Activated CD8-positive, alpha-beta memory T cell treated with anti-CD3 and anti-CD28 coated beads, Interleukin-2, amount 50 U/mL, for 1 hour (primary cell): ENCODE measurements around the gene EIF3I.

Source experiments
- DNase-seq: peaks from one replicate; pipeline ENCODE4 v3.0.0-alpha.2; 2020; ENCODE audit errors: extremely low read depth

The EIF3I gene

DNA sequence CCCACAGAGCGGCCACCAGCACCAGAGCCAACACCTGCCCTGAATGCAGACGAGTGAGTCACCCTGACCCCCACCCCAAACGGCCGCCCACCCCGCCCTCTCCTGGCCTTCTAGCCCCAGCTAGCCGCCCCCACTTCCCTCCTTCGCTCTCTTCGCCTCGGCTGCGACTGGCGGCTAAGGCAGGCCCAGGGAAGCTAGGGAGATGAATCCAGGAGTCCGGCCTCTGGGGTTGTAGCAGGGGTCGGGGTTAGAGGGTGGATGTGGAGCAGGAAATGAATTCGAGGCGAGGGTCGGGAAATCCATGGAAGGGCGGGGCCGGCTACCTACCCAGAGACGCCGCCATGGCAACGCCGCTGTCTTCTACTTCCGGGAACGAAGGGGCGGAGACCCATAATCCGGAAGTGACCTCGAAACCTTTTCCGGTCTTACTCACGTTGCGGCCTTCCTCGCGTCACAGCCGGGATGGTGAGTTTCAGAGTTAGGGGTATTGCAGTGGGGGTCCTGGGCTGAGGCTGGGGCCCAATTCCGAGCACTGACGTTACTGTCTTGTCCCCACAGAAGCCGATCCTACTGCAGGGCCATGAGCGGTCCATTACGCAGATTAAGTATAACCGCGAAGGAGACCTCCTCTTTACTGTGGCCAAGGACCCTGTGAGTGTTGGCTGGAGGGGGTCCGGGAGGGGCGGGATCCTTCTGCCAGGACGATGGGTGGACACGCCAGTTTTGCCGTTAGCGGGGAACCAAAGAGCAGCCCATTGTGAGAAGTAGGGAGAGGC lies at the start of gene EIF3I, which contains the start of gene TMEM234:
Gene EIF3I (plus strand): TSS at position 428 of the 776 bp plus-strand sequence. CDS start 35 bp downstream, at position 463.
Gene TMEM234 (minus strand): TSS at position 374 of the 776 bp plus-strand sequence. CDS start 31 bp downstream, at position 343.
- peak; percentile 84 for DNase-seq

DNA sequence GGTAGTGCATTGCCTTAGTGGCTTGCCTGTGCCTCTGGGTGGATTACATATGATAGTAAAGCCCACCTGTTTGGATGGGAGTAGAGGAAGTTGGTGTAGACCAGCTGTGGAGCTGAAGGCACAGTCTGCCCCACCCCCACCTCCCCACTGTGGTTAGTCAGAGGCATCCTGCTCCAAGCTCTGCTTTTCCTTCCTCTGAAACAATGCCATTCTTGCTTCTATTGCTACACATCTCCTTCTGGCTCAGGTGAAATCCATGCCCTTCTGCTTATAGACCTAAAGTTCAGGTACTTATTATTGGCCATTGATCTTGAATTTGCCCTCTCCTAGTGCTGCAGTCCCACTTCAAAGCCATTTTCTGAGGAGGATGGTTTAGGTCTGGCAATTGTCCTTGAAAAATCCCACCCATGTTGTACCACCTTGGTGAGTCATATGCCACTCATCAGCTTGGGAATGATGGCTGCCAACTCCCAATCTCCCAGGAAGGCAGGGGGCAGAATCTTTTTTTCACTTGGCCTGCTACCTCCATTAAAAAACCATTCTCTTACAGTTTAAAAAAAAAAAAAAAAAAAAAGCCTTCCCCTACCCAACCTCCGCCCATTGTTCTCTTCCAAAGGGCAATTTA lies 49.5 kb upstream of the EIF3I start:
- DNase-seq: no peak

DNA sequence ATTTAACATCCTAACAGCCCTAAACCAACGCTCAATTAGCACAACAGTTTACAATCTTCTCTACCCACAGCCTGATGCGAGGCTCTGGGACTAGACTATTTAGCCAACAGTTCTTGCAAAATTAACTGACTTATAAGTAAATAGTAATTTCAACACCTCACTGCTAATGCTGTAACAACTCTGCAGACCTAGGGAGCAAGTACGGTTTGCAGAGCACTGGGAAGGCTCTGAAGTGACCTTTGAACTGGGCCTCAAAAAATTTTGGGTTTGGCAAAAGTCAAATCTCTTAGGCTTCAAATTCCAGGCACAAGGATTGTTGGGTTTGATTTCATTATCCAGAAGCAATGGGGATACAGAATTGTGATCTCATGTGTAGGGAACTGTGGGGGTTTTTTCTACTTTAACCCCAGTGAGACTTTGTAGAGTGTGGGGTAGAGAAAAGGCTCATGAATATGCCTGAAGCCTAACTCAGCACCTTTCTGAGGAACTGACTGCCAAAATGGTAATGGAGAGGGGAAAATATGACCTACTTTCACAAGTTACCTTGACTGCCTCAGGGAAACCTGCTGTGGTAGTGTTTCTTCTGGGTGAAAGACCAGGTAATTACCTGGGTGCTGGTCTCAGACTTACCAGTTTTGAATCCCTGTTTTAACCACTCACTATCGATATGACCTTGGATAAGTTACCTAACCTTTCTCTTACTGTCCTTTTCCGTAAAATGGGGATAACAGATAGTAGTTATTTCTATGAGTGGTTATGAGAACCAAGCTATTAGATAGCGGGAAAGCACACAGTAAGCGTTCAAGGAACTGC lies 43.6 kb upstream of the EIF3I start:
- DNase-seq: no peak

DNA sequence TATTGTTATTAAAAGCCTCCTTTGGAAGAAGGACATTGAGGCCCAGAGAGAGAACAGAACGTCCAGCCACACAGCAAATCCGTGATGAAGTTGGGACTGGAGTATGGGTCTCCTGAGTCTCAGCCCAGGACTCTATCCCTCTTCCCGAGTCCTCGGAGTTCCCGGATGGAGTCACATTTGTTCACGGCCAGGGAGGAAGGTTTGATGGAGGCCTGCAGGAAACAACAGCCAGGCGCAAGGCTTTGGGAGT lies 43.1 kb upstream of the EIF3I start:
- DNase-seq: no peak

DNA sequence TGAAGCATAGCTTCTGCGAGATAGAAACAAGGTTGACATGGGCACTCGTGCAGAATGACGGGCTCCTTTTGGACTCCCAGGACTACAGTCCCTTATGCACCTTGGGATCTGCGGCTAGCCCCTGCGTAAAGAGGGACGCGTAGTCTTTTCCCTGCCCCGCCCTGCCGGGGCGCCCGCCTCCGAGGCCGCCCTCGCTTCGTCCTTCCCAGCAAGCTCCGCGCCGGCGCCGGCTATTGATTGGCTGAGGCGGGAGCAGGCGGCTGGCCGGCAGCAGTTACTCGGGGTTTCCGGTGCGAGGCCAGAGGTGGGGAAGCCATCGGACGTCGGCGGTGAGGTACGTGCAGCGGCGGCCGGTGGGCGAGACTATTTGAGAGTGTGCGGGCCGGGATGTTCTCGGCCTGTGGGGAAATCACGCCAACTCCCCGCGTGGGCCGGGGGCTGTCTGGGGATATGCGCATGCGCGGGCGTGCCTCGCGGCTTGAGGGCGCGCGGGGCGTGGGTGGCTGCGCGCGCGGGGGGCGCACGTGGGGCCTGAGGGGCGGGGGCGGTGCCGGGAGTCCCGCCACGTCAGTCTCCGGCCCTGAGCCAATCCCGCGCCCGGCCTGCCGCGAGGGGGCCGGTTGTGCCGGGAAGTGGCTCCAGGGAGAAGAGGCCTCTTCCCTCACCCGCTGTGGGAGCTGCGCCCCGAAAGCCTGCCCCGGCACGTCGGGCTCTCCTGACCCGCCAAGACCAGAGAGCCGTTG lies 42.6 kb upstream of the EIF3I start, which contains the start of gene TXLNA:
Gene TXLNA (plus strand): TSS at position 233 of the 743 bp plus-strand sequence. CDS start 671 bp downstream, outside the sequence.
- peak; percentile 63 for DNase-seq

DNA sequence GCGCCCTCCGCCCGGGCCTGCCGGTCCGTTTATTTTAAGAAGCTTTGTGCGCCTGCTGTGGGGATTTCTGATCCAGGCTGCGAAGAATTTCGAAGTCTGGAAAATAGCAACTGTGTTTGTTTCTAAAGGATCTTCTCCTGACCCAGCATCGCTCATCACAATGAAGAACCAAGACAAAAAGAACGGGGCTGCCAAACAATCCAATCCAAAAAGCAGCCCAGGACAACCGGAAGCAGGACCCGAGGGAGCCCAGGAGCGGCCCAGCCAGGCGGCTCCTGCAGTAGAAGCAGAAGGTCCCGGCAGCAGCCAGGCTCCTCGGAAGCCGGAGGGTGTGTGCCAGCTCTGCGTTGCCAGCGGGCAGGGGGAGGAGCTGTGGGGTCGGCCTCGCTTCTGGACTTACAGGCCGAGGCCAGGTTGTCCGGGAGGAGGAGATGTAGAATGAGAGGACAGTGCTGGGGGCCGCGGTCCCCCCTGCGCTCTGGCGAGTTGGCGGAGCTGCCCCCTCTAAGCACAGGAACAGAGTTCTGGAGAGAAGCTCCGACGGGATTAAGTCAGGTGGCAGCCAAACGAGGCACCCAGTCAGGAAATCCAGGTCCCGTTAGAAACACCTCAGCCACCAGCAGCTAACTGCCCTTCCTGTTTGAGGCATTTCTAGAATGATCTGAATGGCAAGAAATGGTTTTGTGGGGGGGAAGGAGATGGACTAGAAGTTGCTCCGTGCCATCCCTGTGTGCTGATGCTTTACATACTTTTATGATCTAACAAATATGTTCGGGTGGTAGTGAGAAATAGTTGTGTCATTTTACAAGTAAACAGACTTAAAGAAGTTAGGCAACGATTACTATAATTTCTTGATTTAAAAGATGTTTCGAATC lies 41.8 kb upstream of the EIF3I start:
- DNase-seq: no peak

DNA sequence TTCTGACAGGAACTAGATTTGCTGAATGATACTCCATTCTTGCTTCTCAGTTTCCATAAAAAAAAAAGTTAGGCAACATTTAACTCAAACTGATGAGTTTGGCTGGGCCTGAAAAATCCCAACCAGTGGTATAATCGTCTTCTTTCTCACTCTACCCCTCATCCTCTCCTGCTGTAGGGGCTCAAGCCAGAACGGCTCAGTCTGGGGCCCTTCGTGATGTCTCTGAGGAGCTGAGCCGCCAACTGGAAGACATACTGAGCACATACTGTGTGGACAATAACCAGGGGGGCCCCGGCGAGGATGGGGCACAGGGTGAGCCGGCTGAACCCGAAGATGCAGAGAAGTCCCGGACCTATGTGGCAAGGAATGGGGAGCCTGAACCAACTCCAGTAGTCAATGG lies 41.1 kb upstream of the EIF3I start:
- DNase-seq: no peak

DNA sequence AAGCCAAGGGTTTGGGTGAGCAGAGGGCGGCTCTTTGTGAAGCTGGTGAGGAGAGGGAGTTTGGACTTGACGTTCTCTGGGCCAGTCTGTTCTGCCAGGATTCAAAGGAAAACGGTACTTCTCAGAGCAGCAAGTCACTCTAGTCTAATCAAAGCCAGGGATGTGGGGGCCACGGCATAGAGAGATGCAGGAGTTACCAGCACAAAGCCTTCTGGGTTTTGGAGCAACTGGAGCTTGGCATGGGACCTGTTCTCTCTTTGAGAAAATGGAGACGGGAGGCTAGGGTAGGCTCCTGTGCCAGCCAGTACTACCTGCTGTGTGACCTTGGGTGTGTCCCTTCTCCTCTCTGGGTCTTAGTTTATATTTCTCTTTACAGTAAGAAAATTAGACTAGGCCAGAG lies 40.6 kb upstream of the EIF3I start:
- DNase-seq: no peak

DNA sequence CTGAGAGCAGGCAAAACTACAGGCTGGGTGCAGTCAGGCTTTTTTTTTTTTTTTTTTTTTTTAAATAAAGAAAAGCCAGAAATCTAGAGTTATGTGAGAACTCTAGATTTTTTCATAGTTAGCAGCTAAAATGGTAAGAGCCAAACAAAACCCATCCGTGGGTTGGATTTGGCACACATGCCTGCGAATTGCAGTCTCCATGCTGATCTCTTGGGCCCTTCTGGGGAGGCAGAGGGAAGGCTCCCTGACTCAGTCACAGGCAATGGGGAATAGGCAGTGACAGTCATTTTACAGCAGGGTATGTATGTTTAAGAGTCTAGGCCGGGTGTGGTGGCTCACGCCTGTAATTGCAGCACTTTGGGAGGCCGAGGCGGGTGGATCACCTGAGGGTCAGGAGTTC lies 40.1 kb upstream of the EIF3I start:
- no peak for DNase-seq

DNA sequence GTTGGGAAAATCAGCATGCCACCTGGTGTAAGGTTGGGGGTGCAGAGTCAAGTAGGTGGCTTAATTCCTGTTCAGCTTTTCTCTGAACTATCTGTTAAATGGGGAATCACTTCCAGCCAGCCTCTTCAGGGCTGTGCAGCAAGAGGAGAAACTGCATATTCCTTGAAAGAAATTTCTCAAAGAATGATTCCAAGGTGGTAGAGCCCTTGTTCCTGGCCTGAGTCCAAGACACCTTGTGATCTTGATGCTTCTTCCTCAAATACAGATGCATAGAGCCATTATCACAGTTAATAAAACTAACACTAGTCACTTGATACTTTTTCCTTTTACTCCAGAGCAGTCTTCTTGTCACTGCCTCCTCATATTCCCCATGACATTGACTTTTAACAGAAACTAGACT lies 37.6 kb upstream of the EIF3I start:
- no peak for DNase-seq

DNA sequence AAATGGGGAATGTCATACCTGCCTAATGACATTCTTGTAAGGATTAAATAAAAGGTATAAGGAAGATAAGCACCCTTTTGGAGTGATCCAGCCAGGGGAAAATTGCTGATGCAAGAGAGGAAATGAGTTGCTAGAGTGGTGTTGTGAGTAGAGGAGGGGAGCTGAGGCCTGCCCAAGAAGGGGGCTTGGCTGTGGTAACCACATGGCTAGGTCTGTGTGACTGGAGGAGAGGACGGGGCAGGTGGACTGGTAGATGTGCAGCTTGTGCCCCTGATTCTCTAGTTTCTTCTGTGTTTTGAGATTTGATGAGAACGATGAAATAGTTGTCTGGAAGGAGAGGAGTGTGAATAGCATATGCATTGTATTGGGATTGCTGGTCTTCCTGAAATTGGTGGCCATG lies 36.1 kb upstream of the EIF3I start:
- DNase-seq: no peak

DNA sequence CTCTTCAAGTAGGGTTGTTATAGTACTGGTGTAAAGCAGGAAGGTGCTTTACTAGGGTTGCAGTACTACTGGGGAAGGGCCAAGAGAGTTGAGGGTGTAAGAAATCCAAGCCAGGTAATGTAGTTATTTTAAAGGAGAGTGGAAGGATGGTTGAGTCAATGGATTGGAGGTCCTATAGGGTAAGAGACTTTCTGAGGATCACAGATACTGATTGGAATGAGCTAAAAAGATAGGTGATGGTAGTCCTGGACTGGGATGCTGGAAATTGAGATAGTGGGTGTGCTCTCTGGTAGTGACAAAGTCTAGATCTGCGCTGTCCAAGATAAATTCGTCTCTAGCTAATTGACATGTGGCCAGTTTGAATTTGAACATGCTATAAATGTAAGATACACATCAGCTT lies 35.7 kb upstream of the EIF3I start:
- no peak for DNase-seq

DNA sequence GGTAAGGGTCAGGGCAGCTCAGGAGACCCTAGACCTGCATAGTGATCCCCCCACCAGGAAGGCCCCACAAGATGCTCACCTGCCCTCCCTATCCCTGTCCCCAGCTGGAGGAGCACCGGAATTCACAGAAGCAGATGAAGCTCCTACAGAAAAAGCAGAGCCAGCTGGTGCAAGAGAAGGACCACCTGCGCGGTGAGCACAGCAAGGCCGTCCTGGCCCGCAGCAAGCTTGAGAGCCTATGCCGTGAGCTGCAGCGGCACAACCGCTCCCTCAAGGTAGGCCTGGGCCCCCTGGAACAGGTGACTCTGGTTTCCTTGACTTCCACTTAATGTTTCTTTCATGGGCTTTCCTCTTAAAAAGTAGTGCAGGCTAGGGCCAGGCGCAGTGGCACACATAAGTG lies 34.4 kb upstream of the EIF3I start:
- no peak for DNase-seq

DNA sequence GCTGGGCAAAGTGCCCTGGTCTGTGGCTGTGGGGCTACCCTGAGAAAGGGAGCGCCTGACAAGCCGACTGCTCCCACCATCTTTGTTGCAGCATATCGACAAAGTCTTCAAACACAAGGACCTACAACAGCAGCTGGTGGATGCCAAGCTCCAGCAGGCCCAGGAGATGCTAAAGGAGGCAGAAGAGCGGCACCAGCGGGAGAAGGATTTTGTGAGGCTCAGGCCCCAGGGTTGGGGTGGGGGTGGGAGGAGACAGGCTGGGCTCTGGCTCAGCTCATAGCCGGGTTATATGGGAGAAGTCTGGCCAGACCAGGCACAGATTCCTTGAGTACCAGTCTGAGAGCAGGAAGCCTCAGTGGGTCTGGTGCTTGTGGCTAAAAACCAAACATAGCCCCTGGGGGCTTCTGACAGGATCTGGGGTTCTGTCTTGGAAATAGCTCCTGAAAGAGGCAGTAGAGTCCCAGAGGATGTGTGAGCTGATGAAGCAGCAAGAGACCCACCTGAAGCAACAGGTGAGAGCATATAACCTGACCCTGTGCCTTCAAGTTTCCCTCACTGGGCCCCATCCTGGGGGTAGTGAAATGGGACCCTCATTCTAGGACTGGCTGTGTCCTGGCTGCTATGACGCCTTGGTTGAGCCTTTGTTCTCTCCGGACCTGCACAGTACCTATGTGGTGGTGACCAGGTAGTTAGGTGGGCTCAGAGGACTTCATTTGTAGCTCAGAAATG lies 29.8 kb upstream of the EIF3I start:
- no peak for DNase-seq

DNA sequence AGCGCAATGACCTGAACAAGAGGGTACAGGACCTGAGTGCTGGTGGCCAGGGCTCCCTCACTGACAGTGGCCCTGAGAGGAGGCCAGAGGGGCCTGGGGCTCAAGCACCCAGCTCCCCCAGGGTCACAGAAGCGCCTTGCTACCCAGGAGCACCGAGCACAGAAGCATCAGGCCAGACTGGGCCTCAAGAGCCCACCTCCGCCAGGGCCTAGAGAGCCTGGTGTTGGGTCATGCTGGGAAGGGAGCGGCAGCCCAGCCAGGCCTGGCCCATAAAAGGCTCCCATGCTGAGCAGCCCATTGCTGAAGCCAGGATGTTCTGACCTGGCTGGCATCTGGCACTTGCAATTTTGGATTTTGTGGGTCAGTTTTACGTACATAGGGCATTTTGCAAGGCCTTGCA lies 27.2 kb upstream of the EIF3I start:
- DNase-seq: no peak

DNA sequence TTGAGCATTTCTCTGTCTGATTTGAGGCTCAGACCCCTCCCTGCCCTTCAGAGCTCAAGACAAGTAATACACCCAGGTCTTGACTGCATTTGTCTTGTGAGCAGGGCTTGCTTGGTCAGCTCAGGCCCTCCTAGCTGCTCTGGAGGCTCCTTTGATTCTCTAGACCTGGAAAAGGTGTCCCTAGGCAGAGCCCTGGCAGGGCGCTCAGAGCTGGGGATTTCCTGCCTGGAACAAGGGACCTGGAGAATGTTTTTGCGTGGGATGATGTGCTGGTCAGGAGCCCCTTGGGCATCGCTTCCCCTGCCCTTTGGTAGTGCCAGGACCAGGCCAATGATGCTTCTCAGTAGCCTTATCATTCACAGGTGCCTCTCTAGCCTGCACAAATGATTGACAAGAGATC lies 26.7 kb upstream of the EIF3I start:
- DNase-seq: no peak

DNA sequence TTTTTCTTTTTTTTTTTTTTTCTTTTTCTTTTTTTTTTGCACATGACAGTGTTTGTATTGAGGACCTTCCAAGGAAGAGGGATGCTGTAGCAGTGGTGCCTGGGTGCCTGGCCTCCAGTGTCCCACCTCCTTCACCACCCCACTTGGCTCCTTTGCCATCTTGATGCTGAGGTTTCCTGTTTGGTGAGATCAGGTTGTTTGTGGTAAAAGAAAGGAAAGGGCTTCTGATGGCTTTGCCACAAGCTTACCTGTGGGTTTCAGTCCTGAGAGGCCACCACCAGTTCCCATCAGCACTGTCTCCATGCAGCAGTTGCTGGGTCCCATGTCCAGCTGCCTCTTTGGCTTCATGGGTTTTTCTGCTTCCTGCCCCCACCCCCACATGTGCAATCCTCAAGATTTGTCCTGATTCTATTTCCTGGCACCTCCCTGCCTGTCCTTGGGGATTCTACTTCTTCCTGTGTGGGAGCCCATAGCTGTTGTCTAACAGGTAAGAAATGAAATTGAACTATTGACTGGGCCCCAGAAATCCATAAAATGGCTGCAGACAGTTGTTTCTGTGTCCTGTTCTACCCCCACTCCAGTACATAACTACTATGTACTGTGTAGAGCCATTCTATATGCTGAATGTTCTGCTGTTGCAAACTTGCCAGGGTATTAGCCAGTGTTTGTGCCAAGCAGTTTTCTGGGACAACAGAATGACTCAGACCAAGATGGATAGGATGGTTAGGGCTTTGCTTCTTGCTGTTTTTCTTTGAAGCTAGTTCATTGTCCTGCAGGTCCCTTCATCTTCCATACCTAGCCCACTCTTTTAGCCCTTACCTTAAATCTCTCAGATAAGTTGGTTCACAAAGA lies 26.0 kb upstream of the EIF3I start:
- no peak for DNase-seq

DNA sequence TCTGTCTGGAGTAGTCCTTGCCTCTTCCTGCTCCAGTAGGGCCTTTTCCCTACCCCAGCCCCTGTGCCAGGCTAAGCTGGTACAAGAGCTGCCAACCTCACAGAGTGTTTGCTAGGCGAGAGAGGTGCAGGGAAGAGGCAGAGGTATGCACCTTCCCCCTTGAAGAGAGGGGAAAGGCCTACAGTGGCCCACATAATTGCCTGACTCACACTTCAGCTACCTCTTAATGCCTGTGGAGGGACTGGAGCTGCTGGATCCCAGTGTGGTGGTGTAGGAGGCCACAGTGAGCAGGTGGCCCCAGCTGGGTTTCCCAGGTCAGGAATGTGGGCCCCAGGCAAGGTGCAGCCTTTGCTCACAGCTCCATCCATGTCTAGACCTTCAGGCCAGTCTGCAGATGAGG lies 25.1 kb upstream of the EIF3I start:
- DNase-seq: no peak

DNA sequence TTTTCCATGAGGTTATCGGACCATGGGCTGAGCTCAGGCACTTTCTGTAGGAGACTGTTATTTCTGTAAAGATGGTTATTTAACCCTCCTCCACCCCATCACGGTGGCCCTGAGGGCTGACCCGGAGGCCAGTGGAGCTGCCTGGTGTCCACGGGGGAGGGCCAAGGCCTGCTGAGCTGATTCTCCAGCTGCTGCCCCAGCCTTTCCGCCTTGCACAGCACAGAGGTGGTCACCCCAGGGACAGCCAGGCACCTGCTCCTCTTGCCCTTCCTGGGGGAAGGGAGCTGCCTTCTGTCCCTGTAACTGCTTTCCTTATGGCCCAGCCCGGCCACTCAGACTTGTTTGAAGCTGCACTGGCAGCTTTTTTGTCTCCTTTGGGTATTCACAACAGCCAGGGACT lies 24.4 kb upstream of the EIF3I start:
- DNase-seq: no peak
